H9 (cell line): ENCODE measurements around the gene SLC10A3. TPM values are rescaled to one million over a fixed set of nuclear protein-coding genes. Genes with fewer than 3 reads are reported as not detected.

ENCODE experiments used
- DNase-seq: peaks from one replicate; pipeline ENCODE4 v3.0.0-alpha.2; 2017
- H2AFZ ChIP-seq: one replicate; pipeline ENCODE4 v1.6.1; 2013; ENCODE audit warnings: mild to moderate bottlenecking, low read length, control low read depth, moderate library complexity
- H2AK5ac ChIP-seq: 2 replicates; pipeline ENCODE4 v1.6.1; 2013; ENCODE audit warnings: low read length, control low read depth, mixed read lengths; ENCODE audit not compliant: insufficient read length
- H2BK120ac ChIP-seq: one replicate; pipeline ENCODE4 v1.6.1; 2013; ENCODE audit warnings: low read depth, mild to moderate bottlenecking, low read length, control low read depth, inconsistent platforms; ENCODE audit not compliant: poor library complexity, severe bottlenecking
- H2BK12ac ChIP-seq: 2 replicates; pipeline ENCODE4 v1.6.1; 2013; ENCODE audit warnings: low read length, control low read depth, mixed read lengths, low read depth; ENCODE audit not compliant: insufficient read length
- H2BK15ac ChIP-seq: 2 replicates; pipeline ENCODE4 v1.6.1; 2013; ENCODE audit warnings: low read depth, low read length, control low read depth
- H2BK20ac ChIP-seq: one replicate; pipeline ENCODE4 v1.6.1; 2013; ENCODE audit warnings: low read depth, mild to moderate bottlenecking, low read length, control low read depth, inconsistent platforms; ENCODE audit not compliant: poor library complexity, severe bottlenecking
- H2BK5ac ChIP-seq: 2 replicates; pipeline ENCODE4 v1.6.1; 2013; ENCODE audit warnings: low read length, control low read depth, mixed read lengths; ENCODE audit not compliant: insufficient read length
- H3K14ac ChIP-seq: 2 replicates; pipeline ENCODE4 v1.6.1; 2013; ENCODE audit warnings: low read length, control low read depth; ENCODE audit not compliant: insufficient read depth
- H3K18ac ChIP-seq: 2 replicates; pipeline ENCODE4 v1.6.1; 2013; ENCODE audit warnings: low read depth, mild to moderate bottlenecking, mixed read lengths, low read length, control low read depth; ENCODE audit not compliant: insufficient read length
- H3K23ac ChIP-seq: 2 replicates; pipeline ENCODE4 v1.6.1; 2013; ENCODE audit warnings: low read length, control low read depth, mixed read lengths, low read depth; ENCODE audit not compliant: insufficient read length
- H3K23me2 ChIP-seq: 2 replicates; pipeline ENCODE4 v1.6.1; 2013; ENCODE audit warnings: low read depth, mild to moderate bottlenecking, mixed read lengths, low read length, control low read depth; ENCODE audit not compliant: insufficient read length, poor library complexity, severe bottlenecking
- H3K27ac ChIP-seq: 2 replicates; pipeline ENCODE4 v1.5.1; 2013; ENCODE audit warnings: low read length, control low read depth, mixed read lengths, low read depth; ENCODE audit not compliant: insufficient read length
- H3K27me3 ChIP-seq: 2 replicates; pipeline ENCODE4 v1.6.1; 2013; ENCODE audit warnings: low read length, control low read depth, inconsistent platforms; ENCODE audit not compliant: insufficient read depth
- H3K4ac ChIP-seq: 2 replicates; pipeline ENCODE4 v1.6.1; 2013; ENCODE audit warnings: low read depth, mild to moderate bottlenecking, control low read depth, inconsistent platforms, low read length, moderate library complexity
- H3K4me1 ChIP-seq: 2 replicates; pipeline ENCODE4 v1.6.1; 2013; ENCODE audit warnings: low read length, control low read depth, inconsistent platforms; ENCODE audit not compliant: insufficient read depth
- H3K4me2 ChIP-seq: 2 replicates; pipeline ENCODE4 v1.6.1; 2013; ENCODE audit warnings: low read length, control low read depth, mixed read lengths; ENCODE audit not compliant: insufficient read length, insufficient read depth
- H3K56ac ChIP-seq: 2 replicates; pipeline ENCODE4 v1.6.1; 2013; ENCODE audit warnings: low read depth, mild to moderate bottlenecking, mixed read lengths, low read length, control low read depth; ENCODE audit not compliant: insufficient read length
- H3K79me1 ChIP-seq: 2 replicates; pipeline ENCODE4 v1.6.1; 2013; ENCODE audit warnings: low read depth, mild to moderate bottlenecking, moderate library complexity, low read length, control low read depth, inconsistent platforms; ENCODE audit not compliant: insufficient read depth, poor library complexity, severe bottlenecking
- H3K79me2 ChIP-seq: 2 replicates; pipeline ENCODE4 v1.6.1; 2013; ENCODE audit warnings: low read length, control low read depth, inconsistent platforms; ENCODE audit not compliant: insufficient read depth
- H3K9ac ChIP-seq: 2 replicates; pipeline ENCODE4 v1.6.1; 2013; ENCODE audit warnings: low read length, control low read depth, mixed read lengths; ENCODE audit not compliant: insufficient read length; ENCODE audit errors: extremely low read depth
- H3K9me3 ChIP-seq: one replicate; pipeline ENCODE4 v1.6.1; 2013; ENCODE audit warnings: low read depth, low read length, inconsistent platforms; ENCODE audit not compliant: control insufficient read depth
- H3T11ph ChIP-seq: one replicate; pipeline ENCODE4 v1.6.1; 2013; ENCODE audit warnings: mild to moderate bottlenecking, low read length, control low read depth, inconsistent platforms
- H4K20me1 ChIP-seq: one replicate; pipeline ENCODE4 v1.6.1; 2013; ENCODE audit not compliant: control insufficient read depth, insufficient read length, insufficient read depth
- H4K5ac ChIP-seq: 2 replicates; pipeline ENCODE4 v1.6.1; 2013; ENCODE audit warnings: low read depth, mild to moderate bottlenecking, mixed read lengths, low read length, control low read depth; ENCODE audit not compliant: insufficient read length
- H4K8ac ChIP-seq: replicated peaks from 2 replicates; pipeline ENCODE4 v1.6.1; 2013; ENCODE audit warnings: low read length, control low read depth, mixed read lengths, low read depth; ENCODE audit not compliant: insufficient read length
- H4K91ac ChIP-seq: 2 replicates; pipeline ENCODE4 v1.6.1; 2013; ENCODE audit warnings: low read depth, mild to moderate bottlenecking, moderate library complexity, mixed read lengths, low read length, control low read depth; ENCODE audit not compliant: insufficient read length
- H3K27ac Mint-ChIP-seq, 3 experiments: 2 replicates in 2 of 3; 3 replicates in 1 of 3; pipeline ENCODE4 v1.8.0; 2020 to 2021; ENCODE audit warnings: mixed read lengths in 3 of 3, mild to moderate bottlenecking in 1 of 3, moderate library complexity in 1 of 3
- H3K27me3 Mint-ChIP-seq: 2 replicates; pipeline ENCODE4 v1.8.0; 2021; ENCODE audit warnings: low read depth, mild to moderate bottlenecking, moderate library complexity, mixed read lengths
- H3K36me3 Mint-ChIP-seq, 3 experiments: 2 replicates in 2 of 3; 3 replicates in 1 of 3; pipeline ENCODE4 v1.8.0; 2020 to 2021; ENCODE audit warnings: low read depth in 3 of 3, mixed read lengths in 3 of 3; ENCODE audit not compliant: insufficient read depth in 1 of 3
- H3K4me1 Mint-ChIP-seq, 2 experiments: 2 replicates each; pipeline ENCODE4 v1.8.0; 2020; ENCODE audit warnings: mixed read lengths in 2 of 2
- H3K4me3 Mint-ChIP-seq, 2 experiments: 2 replicates in 1 of 2; 3 replicates in 1 of 2; pipeline ENCODE4 v1.8.0; 2020 to 2021; ENCODE audit warnings: mild to moderate bottlenecking in 2 of 2, mixed read lengths in 2 of 2, moderate library complexity in 1 of 2
- H3K9me3 Mint-ChIP-seq, 2 experiments: 2 replicates in 1 of 2; 3 replicates in 1 of 2; pipeline ENCODE4 v1.8.0; 2020; ENCODE audit warnings: mild to moderate bottlenecking in 2 of 2, mixed read lengths in 2 of 2, moderate library complexity in 1 of 2
- WGBS: extraction: QIAGEN DNeasy Blood & Tissue Kit; methylation state at CpG from one replicate; pipeline ENCODE4 v1.1.7; 2013; ENCODE audit warnings: missing lambda C conversion rate, low lambda C conversion rate, mixed read lengths; ENCODE audit not compliant: insufficient read length; ENCODE audit errors: extremely low coverage; 5-methylcytosine and 5-hydroxymethylcytosine counted together
- total RNA-seq: library from RNA; stranded (reverse); gene quantifications from 2 replicates; pipeline ENCODE4 v1.2.1, GENCODE V29; 2021
- TF ChIP-seq, protein P1 (sequence below): fragments of 200-600 bp; sonication (generic); conservative IDR thresholded peaks from 3 replicates; pipeline ENCODE4 v1.8.0; 2021; ENCODE audit warnings: antibody characterized with exemption, mild to moderate bottlenecking

The SLC10A3 gene
- total RNA-seq, 1 experiment from 2014 or later: 8.8 TPM

DNA sequence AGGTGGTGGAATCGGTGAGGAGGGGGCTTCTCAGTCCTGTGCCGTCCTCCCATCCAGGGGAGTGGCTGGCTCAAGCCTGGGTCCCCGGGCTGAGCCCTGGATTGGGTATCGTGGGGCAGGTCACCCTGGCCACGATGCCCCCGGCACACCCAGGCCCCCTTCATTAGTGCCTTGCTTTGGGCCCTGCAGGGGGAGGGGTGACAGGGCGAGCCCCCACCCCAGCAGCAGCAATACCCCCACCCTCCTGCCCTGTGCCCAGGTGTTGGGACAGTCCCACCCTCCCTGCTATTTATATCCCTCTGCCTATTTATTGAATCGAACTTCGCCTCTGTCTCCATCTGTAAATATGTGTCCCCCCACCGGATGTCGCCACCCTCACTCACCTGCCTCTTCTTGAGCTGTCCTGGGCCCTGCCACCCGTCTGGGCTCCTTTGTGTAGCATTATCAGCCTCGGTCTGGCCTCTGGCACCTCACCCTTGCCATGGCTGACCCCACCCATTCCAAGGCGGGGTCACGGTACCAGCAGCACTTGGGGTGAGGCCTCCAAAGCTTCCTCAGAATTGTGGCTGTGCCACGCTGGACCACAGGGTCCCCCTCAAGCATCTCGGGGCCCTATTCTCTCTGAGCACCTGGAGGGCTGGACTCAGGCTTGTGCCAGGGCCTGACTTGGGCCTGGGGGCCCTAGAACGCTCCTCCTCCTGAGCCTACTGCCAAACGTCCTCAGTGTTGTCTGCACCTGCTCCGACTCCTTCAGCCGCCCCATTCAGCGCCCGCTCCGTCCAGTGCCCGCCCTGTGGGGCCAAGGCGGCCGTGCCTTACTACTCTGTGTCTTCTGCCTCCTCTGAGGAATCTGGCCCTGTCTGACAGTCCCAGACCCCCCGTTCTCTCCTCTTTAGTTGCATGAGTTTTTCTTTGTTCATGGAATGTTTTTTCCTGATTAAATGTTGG, 17.5 kb downstream of the SLC10A3 start:
- TF ChIP-seq, protein P1, sequence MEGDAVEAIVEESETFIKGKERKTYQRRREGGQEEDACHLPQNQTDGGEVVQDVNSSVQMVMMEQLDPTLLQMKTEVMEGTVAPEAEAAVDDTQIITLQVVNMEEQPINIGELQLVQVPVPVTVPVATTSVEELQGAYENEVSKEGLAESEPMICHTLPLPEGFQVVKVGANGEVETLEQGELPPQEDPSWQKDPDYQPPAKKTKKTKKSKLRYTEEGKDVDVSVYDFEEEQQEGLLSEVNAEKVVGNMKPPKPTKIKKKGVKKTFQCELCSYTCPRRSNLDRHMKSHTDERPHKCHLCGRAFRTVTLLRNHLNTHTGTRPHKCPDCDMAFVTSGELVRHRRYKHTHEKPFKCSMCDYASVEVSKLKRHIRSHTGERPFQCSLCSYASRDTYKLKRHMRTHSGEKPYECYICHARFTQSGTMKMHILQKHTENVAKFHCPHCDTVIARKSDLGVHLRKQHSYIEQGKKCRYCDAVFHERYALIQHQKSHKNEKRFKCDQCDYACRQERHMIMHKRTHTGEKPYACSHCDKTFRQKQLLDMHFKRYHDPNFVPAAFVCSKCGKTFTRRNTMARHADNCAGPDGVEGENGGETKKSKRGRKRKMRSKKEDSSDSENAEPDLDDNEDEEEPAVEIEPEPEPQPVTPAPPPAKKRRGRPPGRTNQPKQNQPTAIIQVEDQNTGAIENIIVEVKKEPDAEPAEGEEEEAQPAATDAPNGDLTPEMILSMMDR: no peak
- no peak overlapping the region for H3K4ac ChIP-seq
- H4K91ac ChIP-seq: no peak overlapping the region
- no peak overlapping the region for H2BK15ac ChIP-seq
- no peak overlapping the region for H4K5ac ChIP-seq
- no peak overlapping the region for H3K14ac ChIP-seq
- H2BK20ac ChIP-seq: no peak overlapping the region
- Mint-ChIP-seq H3K9me3 (peaks cover 67 to 91% of the 10 kb centered on the region in 2 experiments), H3K36me3 (peaks cover 24 to 64% (median 63%) of the 10 kb centered on the region in 3 experiments), H3K27ac (no peak overlapping the region), H3K4me1 (no peaks in the 10 kb centered on the region), H3K4me3 (no peak overlapping the region), H3K27me3 (peaks cover 5% of the 10 kb centered on the region)
- no peak overlapping the region for H3K18ac ChIP-seq
- H3K23ac ChIP-seq: no peak overlapping the region
- no peak overlapping the region for H2BK5ac ChIP-seq
- H4K8ac ChIP-seq: no peak overlapping the region
- H3K9ac ChIP-seq: no peak overlapping the region
- H2AK5ac ChIP-seq: no peak overlapping the region
- no peak overlapping the region for H2AFZ ChIP-seq
- no peak for DNase-seq
- no peak overlapping the region for H2BK12ac ChIP-seq
- H3K4me2 ChIP-seq: no peak overlapping the region
- no peaks in the 10 kb centered on the region for H3K4me1 ChIP-seq
- H3K27me3 ChIP-seq: no peaks in the 10 kb centered on the region
- H3K27ac ChIP-seq: no peak overlapping the region
- no CpG with 5 or more reads among the region's 28 CpGs for WGBS
- H3T11ph ChIP-seq: no peak overlapping the region
- H3K23me2 ChIP-seq: no peaks in the 10 kb centered on the region
- no peaks in the 10 kb centered on the region for H4K20me1 ChIP-seq
- no peaks in the 10 kb centered on the region for H3K79me1 ChIP-seq
- H2BK120ac ChIP-seq: no peak overlapping the region
- H3K79me2 ChIP-seq: no peaks in the 10 kb centered on the region
- H3K56ac ChIP-seq: no peak overlapping the region
- H3K9me3 ChIP-seq: peaks cover 28% of the 10 kb centered on the region
